HL-60 (cell line): ENCODE measurements around the gene FIBP.

Source experiments
- DNase-seq, 2 experiments: peaks; one replicate each; pipeline ENCODE4 v3.0.0-alpha.2; 2010 to 2020; ENCODE audit warnings: low read depth in 1 of 2, low spot score in 1 of 2
- H3K27ac ChIP-seq: fragments of 250-450 bp; sonication (Bioruptor Pico); replicated peaks from 2 replicates; pipeline ENCODE4 v1.5.1; 2020; ENCODE audit warnings: mild to moderate bottlenecking, moderate library complexity
- H3K27me3 ChIP-seq: fragments of 250-450 bp; sonication (Bioruptor Pico); 2 replicates; pipeline ENCODE4 v1.5.1; 2021; ENCODE audit warnings: mild to moderate bottlenecking, moderate library complexity; ENCODE audit not compliant: insufficient read depth, poor library complexity, severe bottlenecking
- H3K4me3 ChIP-seq: replicated peaks from 2 replicates; pipeline ENCODE4 v1.5.1; 2011; ENCODE audit warnings: mild to moderate bottlenecking, control low read depth, low read length; ENCODE audit not compliant: insufficient read depth
- GABPA ChIP-seq: IDR thresholded peaks from 2 replicates; pipeline ENCODE4 v1.6.1; 2012; ENCODE audit warnings: low read depth
- POLR2AphosphoS5 ChIP-seq: IDR thresholded peaks from 2 replicates; pipeline ENCODE4 v1.6.1; 2012; ENCODE audit warnings: low read depth
- SPI1 ChIP-seq: IDR thresholded peaks from 2 replicates; pipeline ENCODE4 v1.6.1; 2012; ENCODE audit warnings: low read depth, mild to moderate bottlenecking, borderline replicate concordance
- TF ChIP-seq, protein P1 (sequence below): IDR thresholded peaks from 2 replicates; pipeline ENCODE4 v1.6.1; 2012; ENCODE audit warnings: low read depth; ENCODE audit not compliant: insufficient replicate concordance
- TF ChIP-seq, protein P2 (sequence below): IDR thresholded peaks from one replicate; pipeline ENCODE4 v1.5.1; 2011; ENCODE audit warnings: low read length, control low read depth, inconsistent platforms; ENCODE audit not compliant: insufficient read depth

Gene FIBP

DNA sequence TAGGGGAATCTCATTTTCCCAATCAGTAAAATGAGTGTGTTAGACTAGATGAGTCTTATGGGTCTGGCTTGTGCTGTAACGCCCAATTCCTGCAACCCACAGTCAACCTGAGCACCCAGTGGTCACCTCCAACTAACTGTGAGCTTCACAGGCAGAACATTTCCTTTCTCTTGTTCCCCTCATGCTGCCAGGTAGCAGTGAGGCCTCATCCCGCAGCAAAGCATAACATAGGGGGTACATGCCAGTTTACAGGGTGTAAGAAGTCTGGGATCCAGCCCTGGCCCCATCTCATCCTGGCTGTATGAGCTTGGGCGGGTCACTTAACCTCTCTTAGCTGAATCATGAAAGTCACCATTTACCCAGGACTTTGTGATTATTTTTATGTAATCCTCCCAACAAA, 19.4 kb downstream of the FIBP start:
- TF ChIP-seq, protein P1, sequence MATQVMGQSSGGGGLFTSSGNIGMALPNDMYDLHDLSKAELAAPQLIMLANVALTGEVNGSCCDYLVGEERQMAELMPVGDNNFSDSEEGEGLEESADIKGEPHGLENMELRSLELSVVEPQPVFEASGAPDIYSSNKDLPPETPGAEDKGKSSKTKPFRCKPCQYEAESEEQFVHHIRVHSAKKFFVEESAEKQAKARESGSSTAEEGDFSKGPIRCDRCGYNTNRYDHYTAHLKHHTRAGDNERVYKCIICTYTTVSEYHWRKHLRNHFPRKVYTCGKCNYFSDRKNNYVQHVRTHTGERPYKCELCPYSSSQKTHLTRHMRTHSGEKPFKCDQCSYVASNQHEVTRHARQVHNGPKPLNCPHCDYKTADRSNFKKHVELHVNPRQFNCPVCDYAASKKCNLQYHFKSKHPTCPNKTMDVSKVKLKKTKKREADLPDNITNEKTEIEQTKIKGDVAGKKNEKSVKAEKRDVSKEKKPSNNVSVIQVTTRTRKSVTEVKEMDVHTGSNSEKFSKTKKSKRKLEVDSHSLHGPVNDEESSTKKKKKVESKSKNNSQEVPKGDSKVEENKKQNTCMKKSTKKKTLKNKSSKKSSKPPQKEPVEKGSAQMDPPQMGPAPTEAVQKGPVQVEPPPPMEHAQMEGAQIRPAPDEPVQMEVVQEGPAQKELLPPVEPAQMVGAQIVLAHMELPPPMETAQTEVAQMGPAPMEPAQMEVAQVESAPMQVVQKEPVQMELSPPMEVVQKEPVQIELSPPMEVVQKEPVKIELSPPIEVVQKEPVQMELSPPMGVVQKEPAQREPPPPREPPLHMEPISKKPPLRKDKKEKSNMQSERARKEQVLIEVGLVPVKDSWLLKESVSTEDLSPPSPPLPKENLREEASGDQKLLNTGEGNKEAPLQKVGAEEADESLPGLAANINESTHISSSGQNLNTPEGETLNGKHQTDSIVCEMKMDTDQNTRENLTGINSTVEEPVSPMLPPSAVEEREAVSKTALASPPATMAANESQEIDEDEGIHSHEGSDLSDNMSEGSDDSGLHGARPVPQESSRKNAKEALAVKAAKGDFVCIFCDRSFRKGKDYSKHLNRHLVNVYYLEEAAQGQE, result no peak
- Histone ChIP-seq H3K27me3 (no peaks in the 10 kb centered on the region), H3K27ac (no peak overlapping the region), H3K4me3 (no peak overlapping the region)
- DNase-seq, result no peak

DNA sequence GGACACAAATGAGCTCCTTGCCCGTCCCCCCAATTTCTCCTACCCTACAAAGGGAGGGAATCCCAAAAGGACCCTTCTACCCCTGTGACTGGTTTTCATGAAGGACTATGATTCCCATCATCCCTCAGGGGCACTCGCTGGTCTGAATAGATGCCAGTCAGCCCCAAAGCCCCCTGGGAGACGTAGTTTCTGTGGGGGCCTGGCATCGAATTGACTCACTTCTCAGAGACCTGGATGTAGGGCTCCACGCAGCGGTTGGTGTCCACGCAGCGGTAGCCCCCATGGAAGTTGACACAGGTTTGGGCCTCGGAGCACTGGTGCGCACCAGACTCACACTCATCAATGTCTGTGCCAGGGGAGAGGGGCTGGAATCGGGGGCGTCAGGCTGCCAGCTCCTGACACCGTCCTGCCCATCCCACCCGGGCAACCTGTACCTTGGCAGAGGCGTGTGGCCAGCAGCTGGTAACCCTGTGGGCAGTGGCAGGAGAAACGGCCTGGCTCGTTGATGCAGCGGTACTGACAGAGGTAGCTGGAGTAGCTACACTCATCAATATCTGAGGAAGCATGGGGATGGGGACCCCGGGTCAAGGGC, 20.1 kb downstream of the FIBP start:
- H3K27ac ChIP-seq, result no peak overlapping the region
- H3K4me3 ChIP-seq, result no peak overlapping the region
- no peak for DNase-seq
- no peaks in the 10 kb centered on the region for H3K27me3 ChIP-seq
- no peak; the same call in 1 of the 2 replicates for TF ChIP-seq POLR2AphosphoS5
- TF ChIP-seq, protein P2, sequence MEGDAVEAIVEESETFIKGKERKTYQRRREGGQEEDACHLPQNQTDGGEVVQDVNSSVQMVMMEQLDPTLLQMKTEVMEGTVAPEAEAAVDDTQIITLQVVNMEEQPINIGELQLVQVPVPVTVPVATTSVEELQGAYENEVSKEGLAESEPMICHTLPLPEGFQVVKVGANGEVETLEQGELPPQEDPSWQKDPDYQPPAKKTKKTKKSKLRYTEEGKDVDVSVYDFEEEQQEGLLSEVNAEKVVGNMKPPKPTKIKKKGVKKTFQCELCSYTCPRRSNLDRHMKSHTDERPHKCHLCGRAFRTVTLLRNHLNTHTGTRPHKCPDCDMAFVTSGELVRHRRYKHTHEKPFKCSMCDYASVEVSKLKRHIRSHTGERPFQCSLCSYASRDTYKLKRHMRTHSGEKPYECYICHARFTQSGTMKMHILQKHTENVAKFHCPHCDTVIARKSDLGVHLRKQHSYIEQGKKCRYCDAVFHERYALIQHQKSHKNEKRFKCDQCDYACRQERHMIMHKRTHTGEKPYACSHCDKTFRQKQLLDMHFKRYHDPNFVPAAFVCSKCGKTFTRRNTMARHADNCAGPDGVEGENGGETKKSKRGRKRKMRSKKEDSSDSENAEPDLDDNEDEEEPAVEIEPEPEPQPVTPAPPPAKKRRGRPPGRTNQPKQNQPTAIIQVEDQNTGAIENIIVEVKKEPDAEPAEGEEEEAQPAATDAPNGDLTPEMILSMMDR, result no peak
- no peak for TF ChIP-seq GABPA
- TF ChIP-seq SPI1, result no peak
- TF ChIP-seq, protein P1, result no peak

DNA sequence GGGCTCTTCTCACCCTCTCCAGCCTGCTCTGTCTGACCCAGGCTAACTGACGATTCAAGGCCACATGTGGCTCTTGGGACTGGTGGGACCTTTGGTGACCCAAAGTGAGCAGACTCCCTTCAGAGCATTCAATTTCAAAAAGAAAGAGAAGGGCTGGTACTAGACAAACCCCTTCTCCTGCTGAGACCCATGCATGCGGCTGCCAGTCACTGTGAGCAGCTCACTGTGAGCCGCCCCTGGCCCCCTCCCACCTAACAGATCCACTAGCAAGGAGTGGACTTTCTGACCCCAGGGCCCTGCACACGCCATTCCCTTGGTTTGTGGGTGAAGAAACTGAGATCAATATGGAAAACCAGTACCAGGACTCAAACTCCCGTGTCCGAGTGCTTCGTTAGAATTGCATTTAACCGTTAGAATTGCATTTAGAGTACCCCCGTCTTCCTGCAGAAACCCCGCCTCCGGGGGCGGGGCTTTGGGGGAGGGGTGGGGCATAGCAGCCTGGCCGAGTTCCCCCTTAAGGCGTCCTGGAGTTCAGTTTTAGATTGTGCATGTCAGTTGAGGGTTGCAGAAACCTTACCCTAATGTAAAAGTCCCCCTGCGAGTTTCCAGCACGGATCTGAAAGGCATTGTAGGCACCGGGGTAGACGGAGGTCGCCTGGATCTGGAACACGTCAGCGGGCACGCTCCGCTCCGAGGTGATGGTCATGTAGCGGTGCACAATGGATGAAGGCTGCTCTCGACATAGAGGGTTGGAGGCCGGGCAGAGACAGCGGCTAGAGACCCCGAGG, 20.8 kb downstream of the FIBP start:
- H3K27ac ChIP-seq, result peak overlapping the region; percentile 43

More for the DNA sequence above, 20.8 kb downstream of the FIBP start:
- H3K4me3 ChIP-seq, result no peak overlapping the region
- TF ChIP-seq SPI1, result no peak
- TF ChIP-seq, protein P2, result no peak
- no peak for TF ChIP-seq POLR2AphosphoS5
- TF ChIP-seq, protein P1, result no peak
- TF ChIP-seq GABPA, result no peak
- H3K27me3 ChIP-seq, result no peaks in the 10 kb centered on the region
- DNase-seq, result peak in 1 of 2 experiments; percentile 49
